ENCODE data around the gene UGT1A10.

UGT1A10 gene

DNA sequence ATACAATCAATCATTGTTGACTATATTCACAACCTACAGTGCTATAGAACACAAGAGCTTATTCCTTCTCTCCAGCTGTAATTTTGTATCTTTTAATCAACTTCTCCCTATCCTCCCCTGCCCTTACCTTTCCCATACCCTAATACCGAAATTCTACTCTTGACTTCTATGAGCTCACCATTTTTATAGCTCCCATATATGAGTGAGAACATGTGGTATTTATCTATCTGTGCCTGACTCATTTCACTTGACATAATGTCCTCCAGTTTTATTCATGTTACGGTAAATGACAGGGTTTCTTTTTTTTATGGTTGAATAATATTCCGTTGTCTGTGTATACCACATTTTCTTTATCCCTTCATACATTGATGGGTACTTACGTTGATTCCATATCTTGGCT is 144.5 kb downstream of the UGT1A10 start:
- no peak for TF ChIP-seq ZFX (IDR thresholded peaks at IDR 0.05; ENCODE audit: borderline replicate concordance)
- TF ChIP-seq, protein P1, sequence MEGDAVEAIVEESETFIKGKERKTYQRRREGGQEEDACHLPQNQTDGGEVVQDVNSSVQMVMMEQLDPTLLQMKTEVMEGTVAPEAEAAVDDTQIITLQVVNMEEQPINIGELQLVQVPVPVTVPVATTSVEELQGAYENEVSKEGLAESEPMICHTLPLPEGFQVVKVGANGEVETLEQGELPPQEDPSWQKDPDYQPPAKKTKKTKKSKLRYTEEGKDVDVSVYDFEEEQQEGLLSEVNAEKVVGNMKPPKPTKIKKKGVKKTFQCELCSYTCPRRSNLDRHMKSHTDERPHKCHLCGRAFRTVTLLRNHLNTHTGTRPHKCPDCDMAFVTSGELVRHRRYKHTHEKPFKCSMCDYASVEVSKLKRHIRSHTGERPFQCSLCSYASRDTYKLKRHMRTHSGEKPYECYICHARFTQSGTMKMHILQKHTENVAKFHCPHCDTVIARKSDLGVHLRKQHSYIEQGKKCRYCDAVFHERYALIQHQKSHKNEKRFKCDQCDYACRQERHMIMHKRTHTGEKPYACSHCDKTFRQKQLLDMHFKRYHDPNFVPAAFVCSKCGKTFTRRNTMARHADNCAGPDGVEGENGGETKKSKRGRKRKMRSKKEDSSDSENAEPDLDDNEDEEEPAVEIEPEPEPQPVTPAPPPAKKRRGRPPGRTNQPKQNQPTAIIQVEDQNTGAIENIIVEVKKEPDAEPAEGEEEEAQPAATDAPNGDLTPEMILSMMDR (IDR thresholded peaks at IDR 0.05), result no peak
- H3K27ac ChIP-seq, result no peak overlapping the region

DNA sequence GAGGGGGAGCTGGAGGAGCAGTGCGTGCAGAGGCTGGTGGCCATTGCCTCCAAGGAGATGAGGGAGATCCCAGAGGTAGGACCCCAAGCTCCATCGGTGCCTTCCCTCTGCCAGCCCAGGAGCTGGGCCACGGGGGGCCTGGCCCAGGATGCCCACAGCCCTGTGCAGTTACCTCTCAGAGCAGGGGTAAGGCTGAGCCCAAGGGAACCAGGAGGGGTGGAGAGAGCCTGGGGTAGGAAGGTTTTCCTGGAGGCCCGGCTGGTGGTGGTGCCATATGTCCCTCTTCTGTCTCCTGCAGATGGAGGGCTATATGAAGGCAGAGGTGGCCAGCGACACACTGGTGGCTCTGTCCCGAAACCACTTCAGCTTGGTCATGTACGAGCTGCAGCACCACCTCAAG is 153.3 kb downstream of the UGT1A10 start:
- no peak overlapping the region for H3K27ac ChIP-seq
- TF ChIP-seq, protein P1 (IDR thresholded peaks at IDR 0.05), result no peak
- TF ChIP-seq ZFX (IDR thresholded peaks at IDR 0.05; ENCODE audit: borderline replicate concordance), result no peak

DNA sequence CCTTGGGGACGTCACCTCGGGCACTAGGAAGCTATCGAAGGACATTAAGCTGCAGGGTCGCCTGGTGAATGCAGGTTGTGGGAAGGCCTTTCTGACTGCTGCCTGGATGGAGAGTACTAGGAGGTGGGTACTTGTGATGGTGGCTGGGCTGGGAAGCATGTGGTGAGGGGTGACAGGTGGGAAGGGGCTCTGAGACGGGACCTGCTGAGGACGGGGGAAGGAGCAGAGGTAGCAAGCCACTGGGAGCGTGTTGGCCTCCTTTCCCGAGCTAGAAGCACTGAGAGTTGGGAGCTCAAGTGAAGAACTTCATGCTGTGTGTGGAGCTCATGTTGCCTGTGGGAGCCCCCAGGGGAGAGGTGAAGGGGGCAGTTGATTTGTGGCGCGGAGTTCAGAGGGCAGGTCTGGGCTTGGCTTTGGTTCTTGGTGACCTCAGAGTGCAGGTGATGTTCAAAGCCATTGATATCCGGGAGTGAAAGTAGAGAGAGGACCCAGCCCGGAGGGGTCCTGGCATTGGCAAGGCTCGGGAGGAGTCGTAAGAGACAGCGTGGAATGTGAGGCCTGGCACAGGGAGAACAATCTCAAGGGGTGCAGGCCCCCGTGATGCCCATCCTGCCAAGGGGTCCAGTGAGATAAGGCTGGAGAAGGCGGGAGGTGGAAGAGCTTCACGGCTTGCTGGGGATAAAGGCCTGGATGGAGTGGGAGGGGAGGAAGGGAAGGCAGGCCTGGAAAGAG is 155.1 kb downstream of the UGT1A10 start:
- H3K27ac ChIP-seq, result no peak overlapping the region
- no peak for TF ChIP-seq ZFX (IDR thresholded peaks at IDR 0.05; ENCODE audit: borderline replicate concordance)
- TF ChIP-seq, protein P1 (IDR thresholded peaks at IDR 0.05), result no peak

DNA sequence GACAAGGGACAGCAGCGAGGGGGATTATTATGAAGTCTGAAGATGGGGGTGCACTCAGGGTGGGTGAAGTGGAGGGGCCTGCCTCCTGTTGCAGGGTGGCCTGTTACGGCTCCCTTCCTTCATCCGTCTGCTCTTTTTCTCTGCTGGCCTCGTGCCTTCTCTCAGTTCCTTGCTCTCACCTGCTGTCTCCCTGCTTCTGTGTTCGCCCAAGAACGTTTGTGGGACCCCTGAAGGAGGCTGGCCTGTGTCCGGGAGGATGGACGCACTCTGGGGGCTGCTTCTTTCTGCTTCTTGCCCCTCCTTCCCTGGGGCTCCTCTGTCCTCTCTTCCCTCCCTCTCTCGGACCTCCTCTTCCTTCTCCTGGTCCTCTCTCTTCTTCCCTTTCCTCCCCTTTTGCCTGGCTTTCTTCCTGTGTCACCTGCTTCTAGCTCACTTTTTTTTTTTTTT is 155.7 kb downstream of the UGT1A10 start:
- TF ChIP-seq, protein P1 (IDR thresholded peaks at IDR 0.05), result no peak
- no peak for TF ChIP-seq ZFX (IDR thresholded peaks at IDR 0.05; ENCODE audit: borderline replicate concordance)
- no peak overlapping the region for H3K27ac ChIP-seq

DNA sequence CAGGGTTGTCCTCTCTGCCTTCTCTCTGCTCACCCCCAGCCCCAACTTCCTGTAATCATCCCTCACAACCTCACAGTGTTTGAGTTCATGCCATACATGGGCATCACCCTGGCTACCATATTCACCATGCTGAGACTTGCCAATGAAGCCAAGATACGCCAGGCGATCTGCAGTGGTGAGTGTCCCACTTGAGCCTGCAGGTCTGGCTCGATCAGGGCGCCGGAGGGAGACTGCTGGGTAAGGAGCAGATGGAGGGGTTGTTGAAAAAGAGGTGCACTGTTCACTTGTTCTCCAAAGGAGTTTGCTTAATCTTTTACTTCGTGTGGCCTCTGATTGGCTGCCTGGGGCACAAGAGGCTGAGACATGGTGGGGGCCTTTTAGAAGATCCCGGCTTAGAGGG is 156.5 kb downstream of the UGT1A10 start:
- H3K27ac ChIP-seq, result no peak overlapping the region
- TF ChIP-seq, protein P1 (IDR thresholded peaks at IDR 0.05), result no peak
- no peak for TF ChIP-seq ZFX (IDR thresholded peaks at IDR 0.05; ENCODE audit: borderline replicate concordance)

DNA sequence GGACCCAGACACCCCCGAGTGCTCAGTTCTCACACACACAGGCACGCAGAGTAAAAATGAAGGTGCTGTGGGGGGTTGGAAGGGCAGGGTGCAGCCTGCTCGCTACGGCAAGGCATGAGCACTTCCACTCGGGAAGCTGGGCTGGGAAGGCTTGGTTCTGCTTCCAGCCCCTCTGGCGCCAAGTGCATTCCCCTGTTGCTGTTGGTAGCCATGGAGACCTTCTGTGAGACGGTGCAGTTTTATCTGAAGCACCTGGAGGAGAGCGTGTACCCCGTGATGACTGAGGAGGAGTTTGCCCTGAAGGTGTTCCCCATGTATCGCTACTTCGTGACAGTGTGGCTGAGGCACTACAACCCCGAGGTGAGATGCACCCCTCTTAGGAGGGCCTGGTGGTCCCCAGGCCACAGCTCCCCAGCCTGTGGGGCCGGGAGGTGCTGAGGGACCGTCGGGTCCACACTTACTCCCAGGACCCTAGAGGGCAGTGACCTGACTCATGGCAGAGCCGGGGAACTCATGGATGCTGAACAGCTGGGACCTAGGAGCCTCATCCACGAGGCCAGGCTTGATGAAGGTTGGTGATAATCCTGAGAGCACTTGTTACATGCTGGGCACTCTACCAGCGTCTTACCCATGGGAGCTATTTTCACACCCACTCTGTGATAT is 157.3 kb downstream of the UGT1A10 start:
- TF ChIP-seq, protein P1 (IDR thresholded peaks at IDR 0.05), result no peak
- no peak for TF ChIP-seq ZFX (IDR thresholded peaks at IDR 0.05; ENCODE audit: borderline replicate concordance)
- H3K27ac ChIP-seq, result no peak overlapping the region

DNA sequence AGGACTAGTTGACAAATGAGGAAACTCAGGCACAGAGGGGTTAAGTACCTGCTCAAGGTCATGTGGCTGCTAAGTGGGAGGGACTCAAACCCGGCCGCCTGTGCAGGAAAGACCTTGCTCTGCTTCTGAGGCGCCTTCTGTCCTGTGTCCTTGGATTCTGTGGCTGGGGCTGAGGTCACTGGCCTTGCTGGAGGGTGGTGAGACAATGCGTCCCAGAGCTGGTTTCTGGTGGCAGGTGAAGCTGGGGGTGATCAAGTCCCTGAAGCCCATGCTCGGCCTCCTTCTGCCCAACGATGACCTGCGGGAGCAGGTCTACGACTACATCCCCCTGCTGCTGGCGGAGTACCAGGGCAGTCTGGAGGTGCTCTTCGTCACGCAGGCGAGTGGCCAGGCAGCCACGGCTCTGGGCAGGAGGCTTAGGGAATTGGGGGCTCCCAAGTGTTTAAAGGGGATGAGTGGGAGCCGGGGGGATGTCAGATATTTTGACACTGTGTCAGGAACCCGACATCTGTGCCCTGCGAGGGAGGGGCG is 157.9 kb downstream of the UGT1A10 start:
- TF ChIP-seq, protein P1 (IDR thresholded peaks at IDR 0.05), result no peak
- TF ChIP-seq ZFX (IDR thresholded peaks at IDR 0.05; ENCODE audit: borderline replicate concordance), result no peak
- H3K27ac ChIP-seq, result no peak overlapping the region
